NT2/D1 (cell line): ENCODE results near the gene SEL1L3.

Experiments
- SUZ12 ChIP-seq: IDR thresholded peaks from 2 replicates; pipeline ENCODE4 v1.6.1; 2011; ENCODE audit not compliant: insufficient read length, insufficient read depth; ENCODE audit errors: extremely low read depth
- YY1 ChIP-seq: IDR thresholded peaks from 2 replicates; pipeline ENCODE4 v1.6.1; 2011; ENCODE audit not compliant: insufficient read length, insufficient read depth
- ZNF274 ChIP-seq: IDR thresholded peaks from 2 replicates; pipeline ENCODE4 v1.6.1; 2011; ENCODE audit warnings: mild to moderate bottlenecking, low read depth, low read length

- no peak for TF ChIP-seq SUZ12
- no peak for TF ChIP-seq YY1
- no peak for TF ChIP-seq ZNF274
Observed at GRCh38 chr4:25821267-25821666, 41.5 kb downstream of the SEL1L3 start.
